ENCODE measurements around the gene TMEM151B.

Gene TMEM151B

GRCh38 chr6:44269921-44270525, at the start of gene TMEM151B:
Gene TMEM151B (plus strand): TSS chr6:44270450. CDS start chr6:44270743, 293 bp downstream.
- H3K9me3 ChIP-seq (ENCODE audit: low read depth, low read length): no peaks in the 10 kb centered on the region
- TF ChIP-seq EZH2 (IDR thresholded peaks at IDR 0.05) (no peak), POLR2AphosphoS5 (IDR thresholded peaks at IDR 0.05; ENCODE audit: borderline replicate concordance, low read depth, low read length) (no peak), FOXP2 (optimal IDR thresholded peaks at IDR 0.05; ENCODE audit: control extremely low read depth, extremely low read length, insufficient read depth) (no peak)
- no peak for DNase-seq (ENCODE audit: low read depth, low spot score)
- H3K27ac ChIP-seq: no peak within 1 kb of the TSS
- H3K36me3 ChIP-seq (ENCODE audit: insufficient read depth, low read length): no peaks in the 10 kb centered on the region
- H3K4me3 ChIP-seq: peak within 1 kb of the TSS; percentile 62
- no peak within 1 kb of the TSS for H3K9ac ChIP-seq (ENCODE audit: insufficient read length)

GRCh38 chr6:44220913-44221290, 49.3 kb upstream of the TMEM151B start:
- H3K27ac ChIP-seq: peak overlapping the region; percentile 75
- no peaks in the 10 kb centered on the region for H3K36me3 ChIP-seq (ENCODE audit: insufficient read depth, low read length)
- no peaks in the 10 kb centered on the region for H3K9me3 ChIP-seq (ENCODE audit: low read depth, low read length)
- no peak for DNase-seq (ENCODE audit: low read depth, low spot score)
- no peak overlapping the region for H3K4me3 ChIP-seq
- H3K9ac ChIP-seq (ENCODE audit: insufficient read length): no peak overlapping the region
- TF ChIP-seq POLR2AphosphoS5 (IDR thresholded peaks at IDR 0.05; ENCODE audit: borderline replicate concordance, low read depth, low read length): no peak
- TF ChIP-seq FOXP2 (optimal IDR thresholded peaks at IDR 0.05; ENCODE audit: control extremely low read depth, extremely low read length, insufficient read depth): no peak

- Histone ChIP-seq H3K9ac (ENCODE audit: insufficient read length) (peak overlapping the region; percentile 37), H3K4me3 (peak overlapping the region; percentile 12; the same call in 1 of the 2 replicates), H3K9me3 (ENCODE audit: low read depth, low read length) (no peaks in the 10 kb centered on the region), H3K36me3 (ENCODE audit: insufficient read depth, low read length) (no peaks in the 10 kb centered on the region), H3K27ac (peak overlapping the region; percentile 75)
- TF ChIP-seq EZH2 (IDR thresholded peaks at IDR 0.05) (no peak), POLR2AphosphoS5 (IDR thresholded peaks at IDR 0.05; ENCODE audit: borderline replicate concordance, low read depth, low read length) (no peak), FOXP2 (optimal IDR thresholded peaks at IDR 0.05; ENCODE audit: control extremely low read depth, extremely low read length, insufficient read depth) (no peak)
- no peak for DNase-seq (ENCODE audit: low read depth, low spot score)
These were observed 48.8 kb upstream of the TMEM151B start for GRCh38 chr6:44221291-44221960.

- DNase-seq (ENCODE audit: low read depth, low spot score): no peak
- Histone ChIP-seq H3K27ac (peak overlapping the region; percentile 75), H3K9ac (ENCODE audit: insufficient read length) (no peak overlapping the region), H3K36me3 (ENCODE audit: insufficient read depth, low read length) (no peaks in the 10 kb centered on the region), H3K9me3 (ENCODE audit: low read depth, low read length) (no peaks in the 10 kb centered on the region), H3K4me3 (peak overlapping the region; percentile 12; the same call in 1 of the 2 replicates)
- TF ChIP-seq FOXP2 (optimal IDR thresholded peaks at IDR 0.05; ENCODE audit: control extremely low read depth, extremely low read length, insufficient read depth) (no peak), POLR2AphosphoS5 (IDR thresholded peaks at IDR 0.05; ENCODE audit: borderline replicate concordance, low read depth, low read length) (no peak)
These were observed 48.3 kb upstream of the TMEM151B start for GRCh38 chr6:44221961-44222335.

- H3K4me3 ChIP-seq: peak overlapping the region; percentile 86
- peak overlapping the region; percentile 57 for H3K9ac ChIP-seq (ENCODE audit: insufficient read length)
- no peaks in the 10 kb centered on the region for H3K9me3 ChIP-seq (ENCODE audit: low read depth, low read length)
- TF ChIP-seq EZH2 (IDR thresholded peaks at IDR 0.05): no peak
- TF ChIP-seq FOXP2 (optimal IDR thresholded peaks at IDR 0.05; ENCODE audit: control extremely low read depth, extremely low read length, insufficient read depth): no peak
- no peak; the same call in 1 of the 2 replicates for TF ChIP-seq POLR2AphosphoS5 (IDR thresholded peaks at IDR 0.05; ENCODE audit: borderline replicate concordance, low read depth, low read length)
- no peaks in the 10 kb centered on the region; the same call in 1 of the 2 replicates for H3K36me3 ChIP-seq (ENCODE audit: insufficient read depth, low read length)
- no peak for DNase-seq (ENCODE audit: low read depth, low spot score)
- H3K27ac ChIP-seq: peak overlapping the region; percentile 60; the same call in 1 of the 2 replicates
These were observed 47.5 kb upstream of the TMEM151B start for GRCh38 chr6:44222486-44223318.

- no peak for TF ChIP-seq EZH2 (IDR thresholded peaks at IDR 0.05)
- TF ChIP-seq POLR2AphosphoS5 (IDR thresholded peaks at IDR 0.05; ENCODE audit: borderline replicate concordance, low read depth, low read length): peak; percentile 87
- TF ChIP-seq FOXP2 (optimal IDR thresholded peaks at IDR 0.05; ENCODE audit: control extremely low read depth, extremely low read length, insufficient read depth): no peak
- H3K4me3 ChIP-seq: peak within 1 kb of the TSS; percentile 86
- H3K27ac ChIP-seq: peak within 1 kb of the TSS; percentile 60; the same call in 1 of the 2 replicates
- H3K9ac ChIP-seq (ENCODE audit: insufficient read length): peak within 1 kb of the TSS; percentile 65
- H3K36me3 ChIP-seq (ENCODE audit: insufficient read depth, low read length): peaks cover 4% of the 10 kb centered on the region; the same call in 1 of the 2 replicates
- DNase-seq (ENCODE audit: low read depth, low spot score): no peak
- H3K9me3 ChIP-seq (ENCODE audit: low read depth, low read length): no peaks in the 10 kb centered on the region
These were observed 46.8 kb upstream of the TMEM151B start, which contains the start of gene SLC29A1 for GRCh38 chr6:44223319-44224028. Gene SLC29A1 (plus strand): TSS chr6:44223595. CDS start chr6:44227314, 3,719 bp downstream.

GRCh38 chr6:44224029-44224964, 46.0 kb upstream of the TMEM151B start:
- TF ChIP-seq POLR2AphosphoS5 (IDR thresholded peaks at IDR 0.05; ENCODE audit: borderline replicate concordance, low read depth, low read length) (no peak; the same call in 1 of the 2 replicates), FOXP2 (optimal IDR thresholded peaks at IDR 0.05; ENCODE audit: control extremely low read depth, extremely low read length, insufficient read depth) (no peak), EZH2 (IDR thresholded peaks at IDR 0.05) (no peak)
- no peak for DNase-seq (ENCODE audit: low read depth, low spot score)
- H3K36me3 ChIP-seq (ENCODE audit: insufficient read depth, low read length): peaks cover 12% of the 10 kb centered on the region; the same call in 1 of the 2 replicates
- H3K27ac ChIP-seq: no peak overlapping the region
- no peaks in the 10 kb centered on the region for H3K9me3 ChIP-seq (ENCODE audit: low read depth, low read length)
- peak overlapping the region; percentile 65 for H3K9ac ChIP-seq (ENCODE audit: insufficient read length)
- H3K4me3 ChIP-seq: peak overlapping the region; percentile 86

All from SK-N-MC (cell line).